GM21723 (cell line): ENCODE results near the gene HS6ST1.

Experiments used
- ATAC-seq: cut with Tn5 transposase; IDR thresholded peaks from one replicate; pipeline ENCODE4 v1.9.1; 2021; ENCODE audit warnings: mild to moderate bottlenecking, moderate library complexity; ENCODE audit not compliant: unreplicated experiment

HS6ST1 gene, protein sequence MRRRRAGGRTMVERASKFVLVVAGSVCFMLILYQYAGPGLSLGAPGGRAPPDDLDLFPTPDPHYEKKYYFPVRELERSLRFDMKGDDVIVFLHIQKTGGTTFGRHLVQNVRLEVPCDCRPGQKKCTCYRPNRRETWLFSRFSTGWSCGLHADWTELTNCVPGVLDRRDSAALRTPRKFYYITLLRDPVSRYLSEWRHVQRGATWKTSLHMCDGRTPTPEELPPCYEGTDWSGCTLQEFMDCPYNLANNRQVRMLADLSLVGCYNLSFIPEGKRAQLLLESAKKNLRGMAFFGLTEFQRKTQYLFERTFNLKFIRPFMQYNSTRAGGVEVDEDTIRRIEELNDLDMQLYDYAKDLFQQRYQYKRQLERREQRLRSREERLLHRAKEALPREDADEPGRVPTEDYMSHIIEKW

DNA sequence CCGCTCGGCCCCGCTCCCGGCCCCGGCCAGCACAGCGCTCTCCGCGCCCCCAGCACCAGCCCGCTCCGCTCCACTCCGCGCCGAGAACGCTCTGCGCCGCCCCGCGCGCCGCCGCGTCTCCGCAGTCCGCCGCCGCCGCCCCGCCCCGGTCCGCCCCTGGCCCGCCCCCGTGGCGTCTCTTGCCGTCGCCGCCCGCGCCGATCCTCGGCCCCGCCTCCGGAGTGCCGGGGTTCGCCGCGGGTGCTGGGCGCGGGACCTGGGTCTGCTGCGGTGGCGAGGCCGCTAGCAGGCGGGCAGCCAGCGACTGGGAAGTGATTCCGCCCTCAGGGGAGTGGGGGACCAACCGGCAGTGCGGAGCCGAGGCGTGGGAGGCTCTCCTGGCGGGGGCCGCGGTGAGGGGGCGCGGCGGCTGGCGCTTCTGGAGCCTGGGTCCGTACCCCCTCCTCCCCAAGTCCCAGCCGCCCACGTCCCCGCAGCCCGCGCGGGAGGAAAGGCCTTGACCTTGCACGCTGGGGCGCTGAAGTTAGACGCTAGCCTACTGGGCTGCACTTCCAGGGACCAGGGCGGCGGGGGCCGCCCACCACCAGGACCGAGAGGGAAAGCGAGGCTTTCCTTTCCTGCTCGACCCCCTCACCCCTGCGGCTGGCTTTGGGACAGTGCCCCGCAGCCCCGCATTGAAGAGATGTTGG is at the start of gene HS6ST1:
Gene HS6ST1 (minus strand): TSS at position 93 of the 689 bp plus-strand sequence. CDS start 305 bp downstream, outside the sequence.
- ATAC-seq, result peak; percentile 70

DNA sequence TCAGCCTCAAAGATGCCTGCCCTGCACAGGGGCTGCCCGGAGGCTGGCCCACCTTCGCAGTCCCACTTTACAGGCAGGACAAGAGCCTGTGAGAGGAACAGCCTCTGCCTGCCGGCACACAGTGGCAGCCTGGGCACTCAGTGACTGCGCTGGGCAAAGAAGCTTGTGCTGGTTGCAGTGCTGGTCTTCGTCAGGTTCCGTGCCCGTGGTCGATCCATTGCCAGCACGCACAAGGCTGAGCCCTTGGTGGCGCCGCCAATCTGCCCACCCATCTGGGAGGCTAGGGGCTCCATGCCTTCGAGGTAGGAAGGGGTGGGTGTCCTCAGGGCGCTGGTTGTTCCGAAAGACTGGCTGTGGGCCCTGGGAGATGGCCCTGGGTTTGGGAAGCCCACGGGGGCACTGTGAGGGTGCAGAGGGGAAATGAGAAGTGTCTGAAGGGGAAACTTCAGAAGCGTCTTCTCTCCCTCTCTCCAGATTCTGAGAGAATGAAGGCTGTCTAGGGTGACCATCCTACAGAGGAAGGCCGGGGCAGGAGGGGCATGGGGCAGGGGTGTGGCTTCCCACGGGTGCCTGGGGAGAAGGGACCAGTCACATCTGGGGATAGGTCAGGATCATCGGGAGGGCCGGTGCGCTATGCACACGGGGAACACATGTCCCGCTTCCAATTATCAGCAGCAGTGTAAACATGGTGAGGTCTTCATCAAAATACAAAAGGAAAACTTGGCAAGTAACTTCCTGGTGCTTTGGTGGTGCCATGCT is 49.1 kb upstream of the HS6ST1 start:
- ATAC-seq, result no peak

DNA sequence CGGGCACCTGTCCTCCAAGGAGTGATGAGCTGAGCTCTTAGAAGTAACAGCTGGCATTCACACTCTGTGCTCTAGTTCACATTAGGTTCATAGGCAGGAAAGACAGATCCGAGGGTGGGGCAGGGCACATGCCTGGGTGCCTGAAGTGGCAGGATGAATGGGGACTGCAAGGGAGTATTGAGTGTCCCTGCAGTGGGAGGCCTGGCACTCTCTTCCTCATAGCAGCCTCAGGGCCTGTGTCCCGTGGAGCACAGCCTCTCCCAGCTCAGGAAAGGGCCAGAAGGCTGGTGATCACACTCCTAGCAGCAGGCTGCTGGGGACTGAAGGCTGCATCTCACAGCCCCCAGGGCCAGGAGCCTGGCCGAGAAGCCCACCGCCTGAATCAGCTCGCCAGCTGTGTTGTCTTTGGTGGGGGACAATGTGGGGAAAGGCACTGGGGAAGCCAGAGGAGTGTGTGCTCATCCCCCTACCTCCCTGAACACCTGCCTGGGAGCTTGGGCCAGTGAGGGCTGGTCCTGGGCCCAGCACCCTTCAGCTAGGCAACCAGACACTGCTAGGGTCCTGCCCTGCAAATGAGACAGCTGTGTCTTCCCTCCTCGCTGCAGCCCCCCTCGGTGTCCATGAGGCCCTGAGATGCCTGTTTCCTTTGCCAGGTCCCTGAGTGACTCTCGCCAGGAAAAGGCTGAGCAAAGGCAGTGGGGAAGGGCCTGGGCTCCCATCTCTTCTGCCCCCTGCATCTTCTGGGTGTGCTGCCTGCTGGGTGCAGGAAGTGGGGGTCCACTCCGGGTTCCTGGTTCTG is 48.2 kb upstream of the HS6ST1 start:
- no peak for ATAC-seq

DNA sequence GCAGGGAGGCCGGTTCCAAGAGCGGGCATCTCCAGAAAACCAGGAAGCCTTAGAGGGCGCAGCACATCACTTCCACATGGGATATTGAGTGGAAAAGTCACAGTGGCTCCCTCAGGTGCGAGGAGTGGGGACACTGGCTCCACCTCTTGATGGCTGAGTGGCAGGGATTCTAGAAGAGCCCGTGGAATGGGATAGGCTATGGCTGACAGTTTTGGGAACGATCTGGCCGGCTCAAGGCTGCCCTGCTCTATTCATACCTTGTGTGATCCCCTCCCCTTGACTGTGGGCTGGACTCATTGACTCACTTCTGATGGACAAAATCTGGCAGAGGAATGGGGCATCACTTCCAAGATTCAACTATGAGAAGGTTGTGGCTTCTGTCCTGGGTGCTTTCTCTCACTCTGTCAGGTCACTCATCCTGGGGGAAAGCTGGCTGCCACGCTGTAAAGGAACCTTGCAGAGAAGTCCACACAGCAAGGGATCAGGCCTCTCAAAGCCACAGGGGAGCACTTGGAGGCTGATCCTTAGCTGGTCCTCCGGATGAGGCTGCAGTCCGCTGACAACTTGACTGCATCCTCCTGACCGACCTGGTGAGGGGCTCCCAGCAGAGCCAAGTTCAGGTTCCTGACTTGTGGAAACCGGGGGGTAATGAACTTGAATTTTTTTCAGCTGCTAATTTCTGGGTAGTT is 46.7 kb upstream of the HS6ST1 start:
- no peak for ATAC-seq

DNA sequence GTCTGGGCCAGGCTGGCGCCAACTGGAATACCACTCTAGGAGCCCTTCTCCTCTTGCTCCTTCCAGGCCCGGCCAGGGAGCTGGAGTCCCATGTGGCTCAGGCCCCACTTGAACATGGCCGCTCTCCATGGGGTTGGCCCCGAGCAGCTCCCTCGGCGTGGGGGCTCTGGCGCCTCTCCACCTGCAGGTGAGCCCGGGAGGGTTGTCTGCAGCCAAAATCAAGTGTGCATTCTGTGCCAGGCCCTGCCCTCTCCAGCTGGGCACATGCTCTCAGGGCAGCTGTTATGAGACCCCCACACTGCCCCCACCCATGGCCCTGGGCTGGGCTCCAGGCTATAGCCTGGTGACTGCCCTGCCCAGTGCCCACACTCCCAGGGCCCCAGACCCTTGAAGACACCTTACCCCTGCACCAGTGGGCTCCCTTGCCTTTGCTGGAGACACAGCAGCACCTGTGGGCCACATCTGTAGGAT is 45.8 kb upstream of the HS6ST1 start:
- ATAC-seq, result no peak

DNA sequence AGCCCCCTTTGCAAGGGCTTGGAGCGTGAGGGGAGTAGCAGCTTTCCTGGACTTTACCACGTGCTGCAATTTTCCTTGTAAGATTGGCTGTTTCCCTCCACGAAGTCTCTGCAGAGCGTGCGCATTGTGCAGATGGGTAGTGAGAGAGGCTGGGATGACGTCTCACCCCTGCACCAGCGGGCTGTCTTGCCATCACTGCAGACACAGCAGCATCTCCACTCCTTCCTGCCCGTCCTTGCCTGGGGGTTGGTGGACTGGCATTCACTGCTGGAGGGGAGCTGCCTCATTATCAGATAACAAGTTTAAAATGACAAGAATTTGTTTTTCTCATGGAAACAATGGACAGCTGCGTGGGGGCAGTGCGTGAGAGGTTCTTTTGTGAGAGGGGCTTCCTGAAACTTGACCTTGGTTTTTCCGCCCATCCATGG is 45.3 kb upstream of the HS6ST1 start:
- ATAC-seq, result no peak

DNA sequence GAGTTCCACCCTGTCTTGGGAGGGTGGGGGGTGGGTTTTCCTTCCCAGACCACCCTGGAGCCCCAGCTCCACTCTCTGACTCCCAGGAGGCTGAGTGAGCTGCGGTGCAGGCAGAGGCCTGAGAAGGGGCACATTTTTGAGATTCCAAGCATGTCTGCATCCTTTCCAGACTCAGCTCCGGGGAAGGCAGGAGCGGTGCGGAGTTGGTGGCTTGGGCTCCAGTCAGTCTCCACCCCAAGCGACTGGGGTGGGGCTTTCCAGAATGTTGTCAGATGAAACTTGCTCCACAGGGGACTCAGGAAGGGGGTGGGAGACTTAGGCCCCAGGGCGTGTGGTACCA is 44.2 kb upstream of the HS6ST1 start:
- ATAC-seq, result no peak

DNA sequence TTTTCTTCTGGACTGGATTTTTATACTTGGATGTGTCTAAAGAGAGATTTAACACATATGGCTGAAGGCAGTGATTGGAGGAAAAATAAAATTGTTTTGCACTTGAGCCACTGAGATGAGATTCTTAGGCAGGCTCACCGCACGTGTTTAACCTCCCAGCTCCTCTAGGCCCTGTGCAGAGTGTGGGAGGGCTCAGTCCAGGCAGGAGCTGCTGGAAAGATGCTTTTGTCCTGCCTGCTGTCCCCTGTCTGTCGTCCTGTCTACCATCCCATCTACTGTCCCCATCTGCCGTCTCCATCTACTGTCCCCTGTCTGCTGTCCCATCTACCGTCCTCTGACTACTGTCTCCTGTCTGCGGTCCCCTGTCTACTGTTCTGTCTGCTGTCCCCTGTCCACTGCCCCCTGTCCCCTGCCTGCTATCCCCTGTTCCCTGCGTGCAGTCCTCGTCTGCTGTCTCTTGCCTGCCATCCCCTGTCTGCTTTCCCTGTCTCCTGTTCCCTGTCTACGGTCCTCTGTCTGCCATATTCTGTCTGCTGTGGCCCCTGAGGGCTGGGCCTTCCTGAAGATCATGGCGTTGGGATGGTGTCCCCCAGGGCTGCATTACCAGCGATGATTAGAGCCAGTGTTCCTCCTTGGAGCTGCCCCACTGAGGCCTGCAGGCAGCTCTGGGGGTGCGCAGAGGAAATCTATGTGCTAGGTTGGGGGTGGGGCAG is 43.7 kb upstream of the HS6ST1 start:
- no peak for ATAC-seq

DNA sequence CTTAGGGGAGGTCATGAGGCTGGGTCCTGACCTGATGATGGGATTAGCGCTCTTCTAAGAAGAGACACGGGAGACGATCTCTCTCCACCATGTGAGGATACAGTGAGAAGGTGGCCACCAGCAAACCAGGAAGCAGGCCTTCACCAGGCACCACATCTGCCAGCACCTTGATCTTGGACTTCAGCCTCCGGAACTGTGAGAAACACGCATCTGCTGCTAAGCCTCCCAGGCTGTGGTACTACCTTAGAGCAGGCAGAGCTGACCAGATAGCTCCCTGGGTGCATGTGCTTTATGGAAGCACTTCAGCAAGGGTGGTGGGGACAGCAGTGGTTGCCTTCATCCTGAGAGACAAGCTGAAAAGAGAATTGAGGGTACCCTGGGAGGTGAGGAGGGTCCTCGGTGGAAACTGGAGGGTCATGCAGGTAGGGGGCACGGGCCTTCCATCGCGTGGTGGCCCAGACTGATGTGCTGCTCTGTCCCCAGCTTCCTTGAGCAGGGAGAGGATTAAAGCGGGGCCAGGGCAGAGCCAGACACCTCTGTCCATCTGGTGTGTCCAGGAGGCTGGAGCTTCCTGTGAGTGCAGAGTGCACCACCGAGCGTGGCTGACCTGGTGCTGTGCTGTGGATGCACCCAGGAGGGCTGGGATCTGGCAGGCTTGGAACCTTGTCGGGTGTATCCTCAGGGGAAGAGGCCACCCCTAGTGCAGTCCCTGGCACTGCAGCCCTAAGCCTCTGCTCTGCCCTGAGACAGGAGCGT is 42.9 kb upstream of the HS6ST1 start:
- no peak for ATAC-seq

DNA sequence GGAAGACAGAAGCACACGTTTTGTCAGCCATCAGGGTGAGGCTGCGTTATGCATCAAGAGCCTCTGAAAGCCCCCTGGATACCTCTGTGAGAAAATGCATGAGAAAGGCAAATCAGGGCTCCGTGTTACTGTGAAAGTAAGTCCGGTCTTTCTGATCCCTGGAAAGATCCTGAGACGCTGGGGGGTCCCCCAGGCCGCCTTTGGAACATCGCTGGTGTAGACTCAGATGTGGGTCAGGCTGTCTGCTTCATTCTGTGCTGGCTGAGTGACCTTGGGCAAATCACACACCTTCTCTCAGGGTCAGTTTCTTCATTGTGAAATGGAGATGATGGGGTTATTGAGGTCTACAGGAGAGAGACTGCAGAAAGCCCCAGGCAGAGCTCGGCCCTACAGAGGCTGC is 42.0 kb upstream of the HS6ST1 start:
- ATAC-seq, result no peak

DNA sequence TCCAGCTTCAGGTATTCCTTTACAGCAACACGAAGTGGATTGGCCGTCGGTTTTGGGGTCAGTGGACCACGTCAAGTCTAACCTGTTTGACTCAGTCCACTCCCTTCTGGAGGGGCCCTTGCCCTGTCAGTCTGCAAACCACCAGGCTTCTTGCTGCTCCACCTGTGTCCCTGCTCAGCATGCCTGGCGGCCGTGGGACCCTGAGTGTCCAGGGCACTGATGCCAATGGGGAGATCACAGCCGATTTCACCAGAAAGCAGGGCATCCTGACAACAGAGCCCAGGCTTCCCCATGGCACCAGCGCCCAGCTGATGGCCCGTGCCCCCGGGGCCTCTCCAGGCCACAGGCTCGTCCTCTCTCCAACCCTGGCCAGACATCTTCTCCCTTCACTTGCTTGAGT is 41.2 kb upstream of the HS6ST1 start:
- no peak for ATAC-seq

DNA sequence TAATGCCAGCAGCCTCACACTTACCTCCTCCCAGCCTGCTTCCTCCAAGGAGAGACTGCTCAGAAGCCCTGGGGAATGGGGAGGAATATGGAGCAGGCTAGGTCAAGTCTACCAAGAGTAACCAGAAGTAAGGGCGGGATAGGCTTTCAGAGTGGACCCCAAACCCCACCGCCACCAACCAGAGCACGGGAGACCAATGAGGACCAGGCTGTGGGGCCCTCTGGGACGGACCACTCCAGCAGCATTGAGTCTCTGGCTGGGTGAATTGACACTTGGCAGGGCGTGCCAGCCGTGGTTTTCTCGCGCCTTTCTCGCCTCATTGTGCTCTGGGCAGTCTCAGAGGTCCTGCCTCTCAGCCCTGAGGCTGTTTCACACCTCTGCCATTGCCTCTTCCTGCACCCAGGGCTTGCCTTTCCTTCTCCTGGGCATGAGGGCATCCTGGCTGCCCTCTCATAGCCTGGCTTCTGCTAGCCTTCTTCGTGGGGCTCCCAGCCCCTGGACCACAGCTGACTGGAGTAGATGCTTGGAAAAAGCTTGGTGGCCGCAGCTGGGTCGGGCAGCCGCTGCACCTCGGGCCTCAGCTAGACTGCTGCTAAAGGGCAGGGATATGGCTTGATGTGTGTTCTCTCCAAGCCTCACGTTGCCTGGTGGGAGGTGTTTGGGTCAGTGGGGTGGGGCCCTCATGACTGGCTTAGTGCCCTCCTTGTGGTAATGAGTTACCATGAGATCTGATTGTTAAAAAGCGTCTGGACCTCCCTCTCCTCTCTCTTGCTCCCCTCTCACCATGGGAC is 40.5 kb upstream of the HS6ST1 start:
- no peak for ATAC-seq

DNA sequence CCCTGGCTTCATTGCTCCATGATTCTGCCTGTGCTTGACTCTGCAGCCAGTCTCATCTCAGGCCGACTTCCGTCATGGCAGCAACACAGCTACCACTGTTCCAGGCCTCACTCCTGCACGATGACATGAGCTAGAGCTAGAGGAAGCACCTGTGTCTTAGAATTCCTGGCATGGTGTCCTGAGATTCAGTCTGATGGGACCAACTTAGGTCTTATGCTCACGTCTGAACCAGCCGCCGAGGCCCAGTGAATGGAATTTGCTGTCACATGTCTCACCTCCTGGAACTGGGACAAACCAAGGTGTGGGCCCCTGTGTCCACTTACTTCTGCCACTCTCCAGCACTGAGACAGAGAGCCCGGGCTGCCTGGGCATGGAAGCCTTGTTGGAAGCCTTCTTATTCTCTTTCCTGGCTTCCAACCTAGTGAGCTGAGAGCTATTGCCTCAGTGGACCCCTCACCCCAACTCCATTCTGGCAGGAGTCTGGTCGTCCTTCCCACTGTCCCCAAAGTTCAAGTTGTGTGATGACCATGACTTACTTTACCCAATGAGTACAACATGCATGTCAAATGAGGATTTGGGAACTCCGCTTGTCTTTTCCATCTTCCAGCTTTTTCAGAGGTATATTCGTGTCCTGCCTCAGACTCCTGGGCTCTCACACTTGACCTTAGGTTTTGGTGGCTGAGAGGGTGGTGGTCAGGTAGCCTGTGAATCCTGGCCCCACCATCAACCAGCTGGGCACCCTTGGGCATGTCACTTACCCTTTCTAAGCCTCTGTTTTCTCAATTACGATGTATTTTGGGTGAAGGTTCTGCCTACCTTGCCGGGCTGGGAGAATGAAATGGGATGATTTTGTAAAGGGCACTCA is 39.1 kb upstream of the HS6ST1 start:
- ATAC-seq, result no peak

DNA sequence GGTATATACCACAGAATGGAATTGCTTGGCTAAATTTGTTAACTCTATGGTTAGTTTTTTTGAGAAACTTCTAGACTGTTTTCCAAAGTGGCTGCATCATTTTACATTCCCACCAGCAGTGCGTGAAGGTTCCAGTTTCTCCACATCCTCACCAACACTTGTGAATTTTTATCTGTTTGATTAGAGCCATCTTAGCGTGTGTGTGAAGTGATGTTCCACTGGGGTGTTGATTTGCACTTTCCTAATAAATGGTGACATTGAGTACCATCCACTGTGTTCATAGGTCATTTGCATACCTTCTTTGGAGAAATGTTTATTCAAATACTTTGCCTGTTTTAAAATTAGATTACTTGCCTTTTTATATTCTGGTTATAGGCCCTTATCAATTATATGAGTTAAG is 37.5 kb upstream of the HS6ST1 start:
- ATAC-seq, result no peak

DNA sequence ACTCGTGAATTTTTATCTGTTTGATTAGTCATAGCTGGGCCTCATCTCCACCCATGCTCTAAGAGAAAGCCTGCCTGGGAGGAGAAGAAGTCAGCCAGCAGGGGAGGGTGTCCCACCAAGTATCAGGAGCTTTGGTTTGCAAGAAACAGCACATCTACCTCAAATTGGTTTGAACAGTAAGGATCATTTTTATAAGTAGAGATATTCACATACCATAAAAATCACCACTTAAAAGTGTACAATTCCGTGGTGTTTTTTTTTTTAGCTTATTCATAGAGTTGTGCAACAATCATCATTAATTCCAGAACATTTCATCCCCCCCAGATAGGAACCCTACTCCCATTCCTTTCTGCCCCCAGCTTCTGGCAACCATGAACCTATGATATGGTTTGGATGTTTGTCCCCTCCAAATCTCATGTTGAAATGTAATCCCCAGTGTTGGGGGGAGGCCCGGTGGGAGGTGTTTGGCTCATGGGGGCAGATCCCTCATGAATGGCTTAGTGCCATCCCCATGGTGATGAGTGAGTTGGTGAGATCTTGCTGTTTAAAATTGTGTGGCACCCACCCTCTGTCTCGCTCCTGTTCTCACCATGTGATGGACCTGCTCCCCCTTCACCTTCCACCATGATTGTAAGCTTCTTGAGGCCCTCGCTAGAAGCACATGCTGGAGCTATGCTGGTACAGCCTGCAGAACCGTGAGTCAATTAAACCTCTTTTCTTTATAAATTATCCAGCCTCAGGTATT is 36.2 kb upstream of the HS6ST1 start:
- no peak for ATAC-seq

DNA sequence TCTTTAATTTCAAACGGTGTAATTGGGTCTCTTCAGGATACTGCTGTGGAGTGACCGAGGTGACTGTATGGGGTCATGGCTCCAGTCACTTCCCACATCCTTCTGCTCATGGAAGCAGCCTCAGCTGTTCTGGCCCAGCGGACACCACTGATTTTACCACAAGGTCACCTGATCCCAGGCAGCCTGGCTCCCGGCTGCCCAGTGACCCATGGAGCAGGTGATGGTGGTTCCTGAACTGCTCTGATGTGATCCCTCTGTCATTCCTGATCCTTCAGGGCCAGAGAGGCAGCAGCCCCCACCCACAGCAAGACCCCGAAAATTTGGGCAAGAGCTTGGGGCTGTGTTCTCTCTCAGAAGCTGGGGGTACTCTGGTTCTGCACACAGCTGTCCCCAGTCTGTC is 35.5 kb upstream of the HS6ST1 start:
- no peak for ATAC-seq
